HepG2 (cell line): ENCODE data around the gene FBH1. TPM values are rescaled to one million over a fixed set of nuclear protein-coding genes. Genes with fewer than 3 reads are reported as not detected.

Experiments used
- ATAC-seq: fragments of 200-7000 bp; cut with Tn5 transposase; 3 replicates; pipeline ENCODE4 v1.9.1; 2020; ENCODE audit warnings: mild to moderate bottlenecking, moderate library complexity
- BruUV-seq: library from RNA; stranded (reverse); fragments of 400-500 nt; replicated peaks from 2 replicates; lab custom pipeline; 2021; lab: Mats Ljungman, UMichigan
- CTCF ChIA-PET: fragments of 300-600 bp; formaldehyde crosslinking; extraction: SDS; loops from one replicate; lab custom pipeline; 2021; ENCODE audit warnings: low total read pairs, inconsistent platforms, low intra/inter-chr PET ratio; lab: Yijun Ruan, JAX
- POLR2A ChIA-PET: fragments of 350-600 bp; sonication (Branson Sonifier 250); formaldehyde crosslinking; loops from one replicate; lab custom pipeline; 2020; ENCODE audit warnings: antibody characterized with exemption, inconsistent platforms; lab: Yijun Ruan, JAX
- DNase-seq: peaks from one replicate; pipeline ENCODE4 v3.0.0-alpha.2; 2015; ENCODE audit warnings: low spot score
- FAIRE-seq: peaks from 3 replicates; lab custom pipeline; 2011; peaks lifted over from hg19 to GRCh38; lab: Jason Lieb, UNC
- H2AFZ ChIP-seq: one replicate; pipeline ENCODE4 v1.6.1; 2011; ENCODE audit warnings: low read length, inconsistent platforms
- H3K27ac ChIP-seq: fragments of 300-600 bp; 3 replicates; pipeline ENCODE4 v1.8.0; 2011; ENCODE audit warnings: mixed run types, mild to moderate bottlenecking, mixed read lengths, low read length, inconsistent platforms; ENCODE audit not compliant: insufficient read depth; ENCODE audit errors: extremely low read length
- H3K27me3 ChIP-seq, 2 experiments: fragments of 200-600 bp in 1 of 2; 2 replicates in 1 of 2; 3 replicates in 1 of 2; pipeline versions ENCODE4 v1.6.0 to v1.8.0; 2011; ENCODE audit warnings: low read length in 2 of 2, mild to moderate bottlenecking in 2 of 2, moderate library complexity in 2 of 2, inconsistent platforms in 1 of 2; ENCODE audit not compliant: insufficient read depth in 2 of 2, control insufficient read depth in 1 of 2
- H3K36me3 ChIP-seq, 2 experiments: fragments of 200-600 bp in 1 of 2; replicated peaks in 1 of 2; 2 replicates in 1 of 2; 3 replicates in 1 of 2; pipeline versions ENCODE4 v1.5.1 to v1.8.0; 2011; ENCODE audit warnings: low read length in 2 of 2, inconsistent platforms in 1 of 2; ENCODE audit not compliant: insufficient read depth in 2 of 2, control insufficient read depth in 1 of 2
- H3K4me1 ChIP-seq: 2 replicates; pipeline ENCODE4 v1.5.1; 2012; ENCODE audit warnings: low read length, inconsistent platforms; ENCODE audit not compliant: insufficient read depth
- H3K4me2 ChIP-seq: 2 replicates; pipeline ENCODE4 v1.6.0; 2011; ENCODE audit warnings: low read depth, low read length, inconsistent platforms
- H3K4me3 ChIP-seq, 3 experiments: fragments of 200-600 bp in 1 of 3; sonication (generic), shearing (Covaris generic) in 1 of 3; replicated peaks in 1 of 3; 2 replicates each; pipeline ENCODE4 v1.5.1; 2011 to 2016; ENCODE audit warnings: low read length in 3 of 3, inconsistent platforms in 2 of 3, low read depth in 2 of 3, mild to moderate bottlenecking in 2 of 3, control low read depth in 1 of 3, mixed read lengths in 1 of 3; ENCODE audit not compliant: insufficient read depth in 1 of 3
- H3K79me2 ChIP-seq: one replicate; pipeline ENCODE4 v1.6.1; 2011; ENCODE audit warnings: low read length, inconsistent platforms; ENCODE audit not compliant: insufficient read depth
- H3K9ac ChIP-seq: 2 replicates; pipeline ENCODE4 v1.6.0; 2011; ENCODE audit warnings: mild to moderate bottlenecking, low read depth, low read length, inconsistent platforms; ENCODE audit not compliant: insufficient read depth
- H3K9me3 ChIP-seq: 2 replicates; pipeline ENCODE4 v1.5.1; 2012; ENCODE audit warnings: mild to moderate bottlenecking, low read length
- H4K20me1 ChIP-seq: 2 replicates; pipeline ENCODE4 v1.6.0; 2011; ENCODE audit warnings: inconsistent platforms, mild to moderate bottlenecking, low read length, moderate library complexity; ENCODE audit not compliant: insufficient read depth
- RBM39 ChIP-seq: fragments of 200-400 bp; formaldehyde crosslinking; IDR thresholded peaks from one replicate; pipeline ENCODE4 v1.6.1; 2018; ENCODE audit warnings: antibody characterized with exemption, mild to moderate bottlenecking, low read depth, low read length; ENCODE audit not compliant: poor library complexity, severe bottlenecking
- RFX5 ChIP-seq: IDR thresholded peaks from 2 replicates; pipeline ENCODE4 v1.6.1; 2011; ENCODE audit warnings: low read depth, low read length, improper control_type of control experiment
- SNAPC2 ChIP-seq: sonication (generic); formaldehyde crosslinking; IDR thresholded peaks from 2 replicates; pipeline ENCODE4 v1.8.1; 2022; ENCODE audit warnings: mild to moderate bottlenecking, missing genetic modification reagents
- ZNF18 ChIP-seq: sonication (generic); formaldehyde crosslinking; IDR thresholded peaks from 2 replicates; pipeline ENCODE4 v1.8.0; 2022; ENCODE audit warnings: mild to moderate bottlenecking, missing genetic modification reagents; ENCODE audit not compliant: insufficient replicate concordance
- ZNF766 ChIP-seq: sonication (generic); formaldehyde crosslinking; IDR thresholded peaks from 2 replicates; pipeline ENCODE4 v1.5.0; 2020; ENCODE audit warnings: missing genetic modification reagents, borderline replicate concordance
- WGBS: methylation state at CpG from one replicate; pipeline ENCODE4 v1.1.6; 2017; ENCODE audit warnings: low lambda C conversion rate; 5-methylcytosine and 5-hydroxymethylcytosine counted together
- in situ Hi-C: cut with HindIII; loops from 2 replicates; pipeline ENCODE4 v1.10.0; 2017; ENCODE audit warnings: low pct_unique_long_range_greater_than_20kb; ENCODE audit not compliant: extremely low pct_ligation_motif_present
- intact Hi-C: fragments of 100-400 bp; cut with micrococcal nuclease; formaldehyde crosslinking; loops from one replicate; pipeline ENCODE4 v1.10.0; 2022; ENCODE audit not compliant: unreplicated experiment
- polyA plus RNA-seq, 8 experiments: library from polyadenylated mRNA; depleted of rRNA in 3 of 8; stranded (reverse) in 7 of 8; unstranded in 1 of 8; fragments of >200 nt; fragmentation: Illumina TruSeq in 4 of 8; extraction: Trizol in 4 of 8; gene quantifications; 2 replicates each; pipeline versions ENCODE4 v1.2.1 to v1.2.3, GENCODE V29; 2011 to 2016; ENCODE audit warnings: low read depth in 4 of 8, missing spikeins in 1 of 8, mixed read lengths in 1 of 8; ENCODE audit not compliant: insufficient read depth in 1 of 8
- total RNA-seq, 5 experiments: library from RNA; depleted of rRNA; stranded (reverse); fragments of >200 nt; fragmentation: Illumina TruSeq; extraction: Trizol; gene quantifications; 2 replicates each; pipeline ENCODE4 v1.2.3, GENCODE V29; 2016; ENCODE audit warnings: low read depth in 1 of 5
- TF ChIP-seq, protein P1 (sequence below): sonication (generic); formaldehyde crosslinking; IDR thresholded peaks from one replicate; pipeline ENCODE4 v1.5.1; 2020; ENCODE audit warnings: mild to moderate bottlenecking, missing genetic modification reagents; ENCODE audit errors: not compliant biosample characterization
- TF ChIP-seq, protein P2 (sequence below): sonication (generic); formaldehyde crosslinking; IDR thresholded peaks from 2 replicates; pipeline ENCODE4 v1.5.0; 2020; ENCODE audit warnings: missing genetic modification reagents
- TF ChIP-seq, protein P3 (sequence below): sonication (generic); formaldehyde crosslinking; IDR thresholded peaks from 2 replicates; pipeline ENCODE4 v1.4.0; 2020; ENCODE audit warnings: mild to moderate bottlenecking, missing genetic modification reagents
- TF ChIP-seq, protein P4 (sequence below): sonication (generic); formaldehyde crosslinking; IDR thresholded peaks from 2 replicates; pipeline ENCODE4 v1.9.0; 2021; ENCODE audit warnings: missing genetic modification reagents, borderline replicate concordance

FBH1 gene
- total and polyA plus RNA-seq, 2 of the 13 experiments (the other 11 are each of a cell fraction or from before 2014, with no cell fraction given) = 48.8 to 60.3 TPM

DNA sequence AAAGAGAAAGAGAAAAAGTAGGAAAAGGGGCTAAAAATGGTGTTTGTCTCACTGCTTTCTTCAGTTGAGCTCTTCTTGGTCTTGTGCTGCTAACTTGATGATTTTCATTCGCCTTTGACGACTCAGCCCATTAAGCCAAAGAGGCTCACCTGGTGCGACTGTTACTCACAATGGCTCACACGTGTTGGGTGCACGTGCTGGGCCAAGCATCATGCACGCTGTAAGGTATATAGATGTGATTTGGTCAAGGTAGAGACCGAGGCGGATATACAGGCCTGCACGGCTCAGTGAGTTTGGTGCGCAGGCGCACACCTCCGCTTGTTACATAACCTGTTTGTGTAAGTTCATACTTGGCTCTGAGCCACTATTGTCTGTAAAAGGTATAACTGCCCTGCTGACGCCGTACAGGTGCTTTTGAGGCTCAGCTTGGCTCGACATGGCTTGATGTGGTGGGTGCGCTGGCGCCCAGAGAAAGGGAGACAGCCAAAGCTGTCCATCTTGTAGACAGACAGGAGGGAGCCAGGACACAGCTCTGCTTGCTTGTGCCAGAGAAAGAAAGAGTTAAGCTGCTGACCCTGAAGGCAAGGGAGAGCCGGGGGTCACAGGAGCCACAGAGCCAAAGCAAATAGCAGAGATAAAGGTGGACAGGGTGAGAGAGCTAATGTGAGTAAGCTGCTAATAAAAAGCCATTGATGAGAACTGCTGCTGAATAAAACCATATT lies 33.9 kb upstream of the FBH1 start:
- peak overlapping the region; percentile 52 for H3K27ac ChIP-seq
- no TSS peak for BruUV-seq
- ChIA-PET CTCF (no interaction called here), POLR2A (interaction anchor here (1.6 kb wide), 1 partner anchor 34 kb away, joined by 4 read pairs; the partner anchor contains the start of genes ANKRD16 and FBH1)
- peak overlapping the region in 1 of 3 experiments; percentile 48; a peak in 2 of 6 replicates for H3K4me3 ChIP-seq
- H3K27me3 ChIP-seq = no peaks in the 10 kb centered on the region
- H3K79me2 ChIP-seq = no peaks in the 10 kb centered on the region
- no peaks in the 10 kb centered on the region for H3K9me3 ChIP-seq
- H3K4me1 ChIP-seq = peaks cover 48% of the 10 kb centered on the region
- H3K9ac ChIP-seq = 0 out of 2 replicates have a peak overlapping the region, but pooled peaks have one; percentile 29
- in situ Hi-C loops = no loop called here
- H2AFZ ChIP-seq = no peak overlapping the region
- DNase-seq (peak; percentile 35), ATAC-seq (peak; percentile 21), FAIRE-seq (no peak)
- 63% methylated on average over 18 of the region's 18 CpGs for WGBS
- no peaks in the 10 kb centered on the region for H4K20me1 ChIP-seq
- H3K4me2 ChIP-seq = peak overlapping the region; percentile 76
- intact Hi-C loops = no loop called here
- H3K36me3 ChIP-seq = no peaks in the 10 kb centered on the region
- TF ChIP-seq, protein P1, sequence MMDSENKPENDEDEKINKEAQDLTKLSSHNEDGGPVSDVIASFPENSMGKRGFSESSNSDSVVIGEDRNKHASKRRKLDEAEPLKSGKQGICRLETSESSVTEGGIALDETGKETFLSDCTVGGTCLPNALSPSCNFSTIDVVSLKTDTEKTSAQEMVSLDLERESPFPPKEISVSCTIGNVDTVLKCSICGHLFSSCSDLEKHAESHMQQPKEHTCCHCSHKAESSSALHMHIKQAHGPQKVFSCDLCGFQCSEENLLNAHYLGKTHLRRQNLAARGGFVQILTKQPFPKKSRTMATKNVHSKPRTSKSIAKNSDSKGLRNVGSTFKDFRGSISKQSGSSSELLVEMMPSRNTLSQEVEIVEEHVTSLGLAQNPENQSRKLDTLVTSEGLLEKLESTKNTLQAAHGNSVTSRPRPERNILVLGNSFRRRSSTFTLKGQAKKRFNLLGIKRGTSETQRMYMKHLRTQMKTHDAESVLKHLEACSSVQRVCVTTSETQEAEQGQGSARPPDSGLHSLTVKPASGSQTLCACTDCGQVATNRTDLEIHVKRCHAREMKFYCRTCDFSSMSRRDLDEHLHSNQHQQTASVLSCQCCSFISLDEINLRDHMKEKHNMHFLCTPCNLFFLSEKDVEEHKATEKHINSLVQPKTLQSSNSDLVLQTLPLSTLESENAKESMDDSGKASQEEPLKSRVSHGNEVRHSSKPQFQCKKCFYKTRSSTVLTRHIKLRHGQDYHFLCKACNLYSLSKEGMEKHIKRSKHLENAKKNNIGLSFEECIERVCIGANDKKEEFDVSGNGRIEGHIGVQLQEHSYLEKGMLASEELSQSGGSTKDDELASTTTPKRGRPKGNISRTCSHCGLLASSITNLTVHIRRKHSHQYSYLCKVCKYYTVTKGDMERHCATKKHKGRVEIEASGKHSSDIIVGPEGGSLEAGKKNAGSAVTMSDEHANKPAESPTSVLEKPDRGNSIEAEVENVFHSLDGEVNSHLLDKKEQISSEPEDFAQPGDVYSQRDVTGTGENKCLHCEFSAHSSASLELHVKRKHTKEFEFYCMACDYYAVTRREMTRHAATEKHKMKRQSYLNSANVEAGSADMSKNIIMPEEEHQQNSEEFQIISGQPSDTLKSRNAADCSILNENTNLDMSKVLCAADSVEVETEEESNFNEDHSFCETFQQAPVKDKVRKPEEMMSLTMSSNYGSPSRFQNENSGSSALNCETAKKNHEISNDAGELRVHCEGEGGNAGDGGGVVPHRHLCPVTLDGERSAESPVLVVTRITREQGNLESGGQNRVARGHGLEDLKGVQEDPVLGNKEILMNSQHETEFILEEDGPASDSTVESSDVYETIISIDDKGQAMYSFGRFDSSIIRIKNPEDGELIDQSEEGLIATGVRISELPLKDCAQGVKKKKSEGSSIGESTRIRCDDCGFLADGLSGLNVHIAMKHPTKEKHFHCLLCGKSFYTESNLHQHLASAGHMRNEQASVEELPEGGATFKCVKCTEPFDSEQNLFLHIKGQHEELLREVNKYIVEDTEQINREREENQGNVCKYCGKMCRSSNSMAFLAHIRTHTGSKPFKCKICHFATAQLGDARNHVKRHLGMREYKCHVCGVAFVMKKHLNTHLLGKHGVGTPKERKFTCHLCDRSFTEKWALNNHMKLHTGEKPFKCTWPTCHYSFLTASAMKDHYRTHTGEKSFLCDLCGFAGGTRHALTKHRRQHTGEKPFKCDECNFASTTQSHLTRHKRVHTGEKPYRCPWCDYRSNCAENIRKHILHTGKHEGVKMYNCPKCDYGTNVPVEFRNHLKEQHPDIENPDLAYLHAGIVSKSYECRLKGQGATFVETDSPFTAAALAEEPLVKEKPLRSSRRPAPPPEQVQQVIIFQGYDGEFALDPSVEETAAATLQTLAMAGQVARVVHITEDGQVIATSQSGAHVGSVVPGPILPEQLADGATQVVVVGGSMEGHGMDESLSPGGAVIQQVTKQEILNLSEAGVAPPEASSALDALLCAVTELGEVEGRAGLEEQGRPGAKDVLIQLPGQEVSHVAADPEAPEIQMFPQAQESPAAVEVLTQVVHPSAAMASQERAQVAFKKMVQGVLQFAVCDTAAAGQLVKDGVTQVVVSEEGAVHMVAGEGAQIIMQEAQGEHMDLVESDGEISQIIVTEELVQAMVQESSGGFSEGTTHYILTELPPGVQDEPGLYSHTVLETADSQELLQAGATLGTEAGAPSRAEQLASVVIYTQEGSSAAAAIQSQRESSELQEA (CRISPR knock-in tag) = no peak
- TF ChIP-seq, protein P2, sequence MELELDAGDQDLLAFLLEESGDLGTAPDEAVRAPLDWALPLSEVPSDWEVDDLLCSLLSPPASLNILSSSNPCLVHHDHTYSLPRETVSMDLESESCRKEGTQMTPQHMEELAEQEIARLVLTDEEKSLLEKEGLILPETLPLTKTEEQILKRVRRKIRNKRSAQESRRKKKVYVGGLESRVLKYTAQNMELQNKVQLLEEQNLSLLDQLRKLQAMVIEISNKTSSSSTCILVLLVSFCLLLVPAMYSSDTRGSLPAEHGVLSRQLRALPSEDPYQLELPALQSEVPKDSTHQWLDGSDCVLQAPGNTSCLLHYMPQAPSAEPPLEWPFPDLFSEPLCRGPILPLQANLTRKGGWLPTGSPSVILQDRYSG (CRISPR knock-in tag) = no peak
- peak; percentile 16 for TF ChIP-seq ZNF18 (CRISPR knock-in tag)
- TF ChIP-seq, protein P3, sequence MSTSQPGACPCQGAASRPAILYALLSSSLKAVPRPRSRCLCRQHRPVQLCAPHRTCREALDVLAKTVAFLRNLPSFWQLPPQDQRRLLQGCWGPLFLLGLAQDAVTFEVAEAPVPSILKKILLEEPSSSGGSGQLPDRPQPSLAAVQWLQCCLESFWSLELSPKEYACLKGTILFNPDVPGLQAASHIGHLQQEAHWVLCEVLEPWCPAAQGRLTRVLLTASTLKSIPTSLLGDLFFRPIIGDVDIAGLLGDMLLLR (CRISPR knock-in tag) = no peak
- TF ChIP-seq, protein P4, sequence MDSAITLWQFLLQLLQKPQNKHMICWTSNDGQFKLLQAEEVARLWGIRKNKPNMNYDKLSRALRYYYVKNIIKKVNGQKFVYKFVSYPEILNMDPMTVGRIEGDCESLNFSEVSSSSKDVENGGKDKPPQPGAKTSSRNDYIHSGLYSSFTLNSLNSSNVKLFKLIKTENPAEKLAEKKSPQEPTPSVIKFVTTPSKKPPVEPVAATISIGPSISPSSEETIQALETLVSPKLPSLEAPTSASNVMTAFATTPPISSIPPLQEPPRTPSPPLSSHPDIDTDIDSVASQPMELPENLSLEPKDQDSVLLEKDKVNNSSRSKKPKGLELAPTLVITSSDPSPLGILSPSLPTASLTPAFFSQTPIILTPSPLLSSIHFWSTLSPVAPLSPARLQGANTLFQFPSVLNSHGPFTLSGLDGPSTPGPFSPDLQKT (CRISPR knock-in tag) = no peak
- no peak for TF ChIP-seq RFX5
- TF ChIP-seq SNAPC2 (CRISPR knock-in tag) = no peak
- TF ChIP-seq ZNF766 (CRISPR knock-in tag) = no peak
- no peak for TF ChIP-seq RBM39
